A549 (cell line): ENCODE results near the gene CREB5. TPM values are rescaled to one million over a fixed set of nuclear protein-coding genes. Genes with fewer than 3 reads are reported as not detected.
A peak's percentile ranks its signal among the peaks of the same experiment; 100 is the strongest.

Experiments
- ATAC-seq, 2 experiments: fragments of 200-7000 bp in 1 of 2; fragments of >200 bp in 1 of 2; cut with Nextera tagmentation in 1 of 2; cut with Tn5 transposase in 1 of 2; 3 replicates each; pipeline versions ENCODE4 v1.8.0 to v1.9.1; 2018 to 2020; ENCODE audit warnings: mild to moderate bottlenecking in 1 of 2, moderate library complexity in 1 of 2
- CTCF ChIA-PET: fragments of 300-600 bp; sonication (Branson Sonifier 250); formaldehyde crosslinking; extraction: SDS; loops from one replicate; lab custom pipeline; 2021; ENCODE audit warnings: antibody characterized with exemption, inconsistent platforms; lab: Yijun Ruan, JAX
- POLR2A ChIA-PET: fragments of 350-600 bp; formaldehyde crosslinking; extraction: SDS; loops from one replicate; lab custom pipeline; 2021; ENCODE audit warnings: antibody characterized with exemption, inconsistent platforms; lab: Yijun Ruan, JAX
- DNase-seq, 2 experiments: peaks; one replicate each; pipeline versions ENCODE4 v3.0.0 to v3.0.0-alpha.2; 2011 to 2016; ENCODE audit warnings: low read depth in 1 of 2, low spot score in 1 of 2
- FAIRE-seq: peaks from 2 replicates; lab custom pipeline; 2011; peaks lifted over from hg19 to GRCh38; lab: Jason Lieb, UNC
- H3K27ac ChIP-seq, 2 experiments: fragments of >200 bp; sonication (Bioruptor Twin); formaldehyde crosslinking; 3 replicates each; pipeline ENCODE4 v1.5.1; 2016 to 2017
- H3K4me1 ChIP-seq: fragments of >200 bp; sonication (Bioruptor Twin); formaldehyde crosslinking; 3 replicates; pipeline ENCODE4 v1.6.1; 2016
- H3K4me2 ChIP-seq: fragments of >200 bp; sonication (Bioruptor Twin); formaldehyde crosslinking; 3 replicates; pipeline ENCODE4 v1.6.1; 2016
- H3K4me3 ChIP-seq: fragments of >200 bp; sonication (Bioruptor Twin); formaldehyde crosslinking; 3 replicates; pipeline ENCODE4 v1.5.1; 2016
- H3K9me3 ChIP-seq: fragments of >200 bp; sonication (Bioruptor Twin); formaldehyde crosslinking; 3 replicates; pipeline ENCODE4 v1.6.1; 2016
- CBX2 ChIP-seq: fragments of 200-600 bp; sonication (generic); IDR thresholded peaks from 2 replicates; pipeline ENCODE4 v1.6.1; 2016; ENCODE audit warnings: low read depth, mild to moderate bottlenecking, borderline replicate concordance
- CEBPB ChIP-seq, 2 experiments: fragments of >200 bp in 1 of 2; sonication (Bioruptor Twin) in 1 of 2; formaldehyde crosslinking in 1 of 2; IDR thresholded peaks; 2 replicates each; pipeline ENCODE4 v1.6.1; 2012 to 2016
- CHD4 ChIP-seq: fragments of 200-600 bp; sonication (generic); IDR thresholded peaks from 2 replicates; pipeline ENCODE4 v1.6.1; 2016; ENCODE audit warnings: antibody characterized with exemption, mild to moderate bottlenecking, borderline replicate concordance
- EHMT2 ChIP-seq: fragments of 200-600 bp; sonication (generic); IDR thresholded peaks from 2 replicates; pipeline ENCODE4 v1.6.1; 2016; ENCODE audit warnings: antibody characterized with exemption, low read depth, mild to moderate bottlenecking, moderate library complexity
- EP300 ChIP-seq, 2 experiments: fragments of >200 bp; sonication (Bioruptor Twin); formaldehyde crosslinking; IDR thresholded peaks; 2 replicates in 1 of 2; 3 replicates in 1 of 2; pipeline ENCODE4 v1.6.1; 2016 to 2017
- ESRRA ChIP-seq: fragments of 150-350 bp; IDR thresholded peaks from 2 replicates; pipeline ENCODE4 v1.6.1; 2014; ENCODE audit warnings: mild to moderate bottlenecking, low read length, borderline replicate concordance
- FOSB ChIP-seq: fragments of 250-450 bp; sonication (Bioruptor Pico); IDR thresholded peaks from 2 replicates; pipeline ENCODE4 v1.5.0; 2020; ENCODE audit warnings: mild to moderate bottlenecking, moderate library complexity
- GATA3 ChIP-seq: IDR thresholded peaks from 2 replicates; pipeline ENCODE4 v1.6.1; 2012; ENCODE audit warnings: borderline replicate concordance
- HDAC2 ChIP-seq: fragments of 200-600 bp; sonication (generic); IDR thresholded peaks from 2 replicates; pipeline ENCODE4 v1.6.1; 2016
- HEYL ChIP-seq: fragments of 250-450 bp; sonication (Bioruptor Pico); IDR thresholded peaks from 2 replicates; pipeline ENCODE4 v1.8.0; 2021; ENCODE audit warnings: mild to moderate bottlenecking, moderate library complexity
- HOXA7 ChIP-seq: fragments of 250-450 bp; sonication (Bioruptor Pico); IDR thresholded peaks from 2 replicates; pipeline ENCODE4 v1.5.0; 2020; ENCODE audit warnings: mild to moderate bottlenecking, moderate library complexity
- JUNB ChIP-seq: fragments of >200 bp; sonication (Bioruptor Twin); formaldehyde crosslinking; IDR thresholded peaks from 2 replicates; pipeline ENCODE4 v1.6.1; 2016
- KDM5A ChIP-seq: fragments of 200-600 bp; sonication (generic); IDR thresholded peaks from 2 replicates; pipeline ENCODE4 v1.6.1; 2016; ENCODE audit warnings: antibody characterized with exemption, mild to moderate bottlenecking
- MAZ ChIP-seq: fragments of 150-350 bp; IDR thresholded peaks from 2 replicates; pipeline ENCODE4 v1.6.1; 2014; ENCODE audit warnings: antibody characterized with exemption, low read depth, low read length, borderline replicate concordance
- NFE2L2 ChIP-seq: fragments of 150-350 bp; conservative IDR thresholded peaks from 2 replicates; pipeline ENCODE4 v1.6.1; 2014; ENCODE audit warnings: low read length
- NPAS2 ChIP-seq: fragments of 250-450 bp; sonication (Bioruptor Pico); IDR thresholded peaks from 2 replicates; pipeline ENCODE4 v1.8.0; 2022; ENCODE audit warnings: mild to moderate bottlenecking, moderate library complexity, borderline replicate concordance
- POLR2AphosphoS2 ChIP-seq: conservative IDR thresholded peaks from 2 replicates; pipeline ENCODE4 v1.6.1; 2012; ENCODE audit warnings: low read length, improper control_type of control experiment, inconsistent platforms
- RCOR1 ChIP-seq: fragments of 150-350 bp; IDR thresholded peaks from 2 replicates; pipeline ENCODE4 v1.6.1; 2014; ENCODE audit warnings: antibody characterized with exemption, low read length, low read depth
- RNF2 ChIP-seq: fragments of 200-600 bp; sonication (generic); IDR thresholded peaks from 2 replicates; pipeline ENCODE4 v1.6.1; 2016; ENCODE audit warnings: low read depth, mild to moderate bottlenecking, antibody characterized with exemption, moderate library complexity, borderline replicate concordance
- SREBF2 ChIP-seq: fragments of 450-650 bp; IDR thresholded peaks from 2 replicates; pipeline ENCODE4 v1.6.1; 2014; ENCODE audit warnings: mild to moderate bottlenecking, moderate library complexity
- TFCP2L1 ChIP-seq: fragments of 250-450 bp; sonication (Bioruptor Pico); IDR thresholded peaks from 2 replicates; pipeline ENCODE4 v1.5.0; 2021; ENCODE audit warnings: mild to moderate bottlenecking
- TP53 ChIP-seq: fragments of 250-450 bp; sonication (Bioruptor Pico); IDR thresholded peaks from 2 replicates; pipeline ENCODE4 v1.5.0; 2021; ENCODE audit warnings: mild to moderate bottlenecking, moderate library complexity
- ZSCAN20 ChIP-seq: fragments of 250-450 bp; sonication (Bioruptor Pico); IDR thresholded peaks from 2 replicates; pipeline ENCODE4 v1.8.0; 2022; ENCODE audit warnings: mild to moderate bottlenecking, moderate library complexity
- WGBS: methylation state at CpG from one replicate; pipeline ENCODE4 v1.1.6; 2017; ENCODE audit errors: missing lambda C conversion rate; 5-methylcytosine and 5-hydroxymethylcytosine counted together
- polyA plus RNA-seq, 4 experiments: library from polyadenylated mRNA; depleted of rRNA in 3 of 4; stranded (reverse); fragments of >200 nt; fragmentation: RNase III in 1 of 4; extraction: RNeasy Plus Mini Kit Qiagen cat#74134 plus additional on column Dnase treatment in 1 of 4; gene quantifications; 2 replicates in 3 of 4; 3 replicates in 1 of 4; pipeline ENCODE4 v1.2.3, GENCODE V29; 2011 to 2017
- TF ChIP-seq, protein P1 (sequence below): fragments of >200 bp; sonication (Bioruptor Twin); formaldehyde crosslinking; IDR thresholded peaks from 3 replicates; pipeline ENCODE4 v1.5.1; 2016
- TF ChIP-seq, protein P2 (sequence below): fragments of 250-450 bp; sonication (Bioruptor Pico); IDR thresholded peaks from 2 replicates; pipeline ENCODE4 v1.5.0; 2020; ENCODE audit warnings: low read depth, mild to moderate bottlenecking, moderate library complexity
- TF ChIP-seq, protein P3 (sequence below): IDR thresholded peaks from 2 replicates; pipeline ENCODE4 v1.6.1; 2012
- TF ChIP-seq, protein P4 (sequence below): fragments of >200 bp; sonication (Bioruptor Twin); formaldehyde crosslinking; IDR thresholded peaks from 3 replicates; pipeline ENCODE4 v1.6.1; 2016

Gene CREB5
- polyA plus RNA-seq, 2 of the 4 experiments (the other 2 are of a cell fraction) = 0.61 to 1.5 TPM

DNA sequence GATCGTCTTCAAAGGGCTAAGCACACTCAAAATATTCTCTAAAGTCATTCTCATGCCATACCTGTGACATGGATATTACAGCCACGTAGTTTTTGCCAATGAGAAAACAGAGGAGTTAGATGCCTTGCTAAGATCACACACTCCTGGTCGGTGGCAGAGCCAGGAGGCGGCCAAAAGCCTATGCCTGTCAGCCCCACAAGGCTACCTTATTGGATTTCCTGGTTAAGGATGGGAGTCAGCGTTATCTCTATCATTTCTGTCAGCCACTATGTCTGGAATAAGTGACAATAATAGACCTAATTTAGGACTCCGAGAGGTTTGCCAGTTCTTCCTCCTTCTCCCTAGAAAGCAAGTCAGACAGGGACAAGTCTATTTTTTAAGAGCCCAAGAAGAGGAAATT is 295.0 kb downstream of the CREB5 start:
- H3K4me2 ChIP-seq = no peak overlapping the region
- no peak overlapping the region for H3K4me3 ChIP-seq
- H3K9me3 ChIP-seq = no peaks in the 10 kb centered on the region
- TF ChIP-seq NPAS2 = no peak
- TF ChIP-seq FOSB (CRISPR knock-in tag) = no peak
- no peak for TF ChIP-seq HDAC2
- TF ChIP-seq, protein P1, sequence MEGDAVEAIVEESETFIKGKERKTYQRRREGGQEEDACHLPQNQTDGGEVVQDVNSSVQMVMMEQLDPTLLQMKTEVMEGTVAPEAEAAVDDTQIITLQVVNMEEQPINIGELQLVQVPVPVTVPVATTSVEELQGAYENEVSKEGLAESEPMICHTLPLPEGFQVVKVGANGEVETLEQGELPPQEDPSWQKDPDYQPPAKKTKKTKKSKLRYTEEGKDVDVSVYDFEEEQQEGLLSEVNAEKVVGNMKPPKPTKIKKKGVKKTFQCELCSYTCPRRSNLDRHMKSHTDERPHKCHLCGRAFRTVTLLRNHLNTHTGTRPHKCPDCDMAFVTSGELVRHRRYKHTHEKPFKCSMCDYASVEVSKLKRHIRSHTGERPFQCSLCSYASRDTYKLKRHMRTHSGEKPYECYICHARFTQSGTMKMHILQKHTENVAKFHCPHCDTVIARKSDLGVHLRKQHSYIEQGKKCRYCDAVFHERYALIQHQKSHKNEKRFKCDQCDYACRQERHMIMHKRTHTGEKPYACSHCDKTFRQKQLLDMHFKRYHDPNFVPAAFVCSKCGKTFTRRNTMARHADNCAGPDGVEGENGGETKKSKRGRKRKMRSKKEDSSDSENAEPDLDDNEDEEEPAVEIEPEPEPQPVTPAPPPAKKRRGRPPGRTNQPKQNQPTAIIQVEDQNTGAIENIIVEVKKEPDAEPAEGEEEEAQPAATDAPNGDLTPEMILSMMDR = no peak
- ChIA-PET CTCF (no interaction called here), POLR2A (no interaction called here)
- no peaks in the 10 kb centered on the region for H3K4me1 ChIP-seq
- no peak for FAIRE-seq
- no peak overlapping the region for H3K27ac ChIP-seq
- DNase-seq = no peak
- ATAC-seq = no peak
- 53% methylated on average over 6 of the region's 6 CpGs for WGBS

DNA sequence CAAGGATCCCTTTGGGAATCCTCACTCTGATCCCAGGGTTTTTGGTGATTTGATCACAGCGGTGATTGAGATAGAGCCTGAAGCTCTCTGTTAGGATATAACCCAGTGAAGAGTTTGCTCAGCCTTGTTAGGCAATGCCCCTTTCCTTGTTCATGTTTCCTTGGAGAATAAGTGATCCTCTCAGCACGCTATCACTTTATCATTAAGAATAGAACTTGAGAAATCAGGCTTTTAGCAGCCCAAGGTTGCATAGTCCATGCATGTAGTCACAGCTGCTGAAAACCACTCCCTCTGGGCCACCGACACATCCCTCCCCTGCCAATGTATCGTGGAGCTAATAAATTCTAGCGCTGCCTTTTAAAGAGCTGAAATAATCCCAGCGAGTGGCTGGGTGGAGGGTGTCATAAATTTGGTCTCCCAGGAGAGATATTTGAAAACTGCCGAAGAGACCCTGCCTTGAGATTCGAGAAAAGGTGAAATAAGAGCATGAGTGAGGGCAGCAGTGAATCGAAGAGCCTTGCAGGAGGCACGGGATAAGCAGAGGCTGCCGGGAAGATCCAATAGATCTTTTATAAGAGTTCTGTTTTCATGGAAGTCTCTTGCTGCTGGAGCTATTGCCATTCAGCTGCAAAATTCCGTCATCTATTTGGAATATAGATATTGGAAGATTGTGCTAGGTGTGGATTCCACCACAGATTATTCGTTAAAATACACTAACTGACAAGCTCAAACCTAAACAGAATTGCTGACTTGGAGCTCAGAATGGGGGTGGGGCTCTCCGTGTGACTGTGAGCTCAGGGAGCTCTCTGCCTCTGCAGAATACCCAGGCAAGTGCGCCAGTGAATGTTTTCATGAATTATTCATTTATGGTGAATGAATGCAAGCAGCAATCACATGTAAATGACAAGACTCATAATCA is 296.0 kb downstream of the CREB5 start:
- TF ChIP-seq JUNB (no peak), SREBF2 (no peak), MAZ (no peak), ESRRA (no peak), EHMT2 (no peak), HEYL (CRISPR knock-in tag) (no peak), KDM5A (no peak), GATA3 (no peak), CEBPB (IDR thresholded peaks at IDR 0.05) (no peak), RCOR1 (no peak), CHD4 (no peak)
- TF ChIP-seq, protein P2, sequence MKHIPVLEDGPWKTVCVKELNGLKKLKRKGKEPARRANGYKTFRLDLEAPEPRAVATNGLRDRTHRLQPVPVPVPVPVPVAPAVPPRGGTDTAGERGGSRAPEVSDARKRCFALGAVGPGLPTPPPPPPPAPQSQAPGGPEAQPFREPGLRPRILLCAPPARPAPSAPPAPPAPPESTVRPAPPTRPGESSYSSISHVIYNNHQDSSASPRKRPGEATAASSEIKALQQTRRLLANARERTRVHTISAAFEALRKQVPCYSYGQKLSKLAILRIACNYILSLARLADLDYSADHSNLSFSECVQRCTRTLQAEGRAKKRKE (CRISPR knock-in tag) = no peak
- TF ChIP-seq, all 56 proteins: peak for 0
- CTCF ChIA-PET = interaction anchor here (1.0 kb wide), 1 partner anchor 13 kb away, joined by 3 read pairs; no protein-coding TSS in a partner anchor
- FAIRE-seq = no peak
- H3K27ac ChIP-seq = no peak overlapping the region
- no peak for DNase-seq
- WGBS = 43% methylated on average over 15 of the region's 15 CpGs
- no peak overlapping the region for H3K4me3 ChIP-seq
- H3K4me2 ChIP-seq = no peak overlapping the region
- 0 out of 6 replicates have a peak, but pooled peaks of 1 of the 2 experiments have one; percentile 43 for ATAC-seq
- POLR2A ChIA-PET = no interaction called here
- no peaks in the 10 kb centered on the region for H3K4me1 ChIP-seq
- H3K9me3 ChIP-seq = no peaks in the 10 kb centered on the region

DNA sequence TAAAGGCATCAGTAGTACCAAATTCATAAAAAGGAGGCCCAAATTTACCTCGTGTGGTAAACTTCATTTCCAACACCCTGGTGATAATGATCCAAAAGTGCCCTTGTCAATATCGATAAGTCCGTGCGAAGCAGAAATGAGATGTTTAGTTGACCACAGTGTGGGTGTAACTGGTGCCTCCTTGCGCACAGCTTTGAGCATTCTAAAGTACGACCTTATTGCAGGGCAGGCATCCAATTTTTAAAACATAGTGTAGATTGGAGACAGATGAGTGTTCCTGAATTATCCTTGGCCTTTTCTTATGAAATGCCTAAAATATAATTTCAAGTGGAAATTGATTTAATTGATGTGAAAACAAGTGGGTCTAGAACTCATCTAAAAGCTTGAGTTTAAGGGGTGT is 297.4 kb downstream of the CREB5 start:
- no peak overlapping the region for H3K4me2 ChIP-seq
- H3K27ac ChIP-seq = no peak overlapping the region
- no peaks in the 10 kb centered on the region for H3K4me1 ChIP-seq
- DNase-seq = no peak
- no peak for FAIRE-seq
- TF ChIP-seq ZSCAN20 (CRISPR knock-in tag) (no peak), TP53 (CRISPR knock-in tag) (no peak), HDAC2 (no peak), HOXA7 (CRISPR knock-in tag) (no peak), RNF2 (no peak), NPAS2 (no peak), FOSB (CRISPR knock-in tag) (no peak), NFE2L2 (no peak), POLR2AphosphoS2 (no peak), TFCP2L1 (CRISPR knock-in tag) (no peak), RCOR1 (no peak), CBX2 (no peak), EP300 (IDR thresholded peaks at IDR 0.05) (no peak)
- TF ChIP-seq, protein P3, sequence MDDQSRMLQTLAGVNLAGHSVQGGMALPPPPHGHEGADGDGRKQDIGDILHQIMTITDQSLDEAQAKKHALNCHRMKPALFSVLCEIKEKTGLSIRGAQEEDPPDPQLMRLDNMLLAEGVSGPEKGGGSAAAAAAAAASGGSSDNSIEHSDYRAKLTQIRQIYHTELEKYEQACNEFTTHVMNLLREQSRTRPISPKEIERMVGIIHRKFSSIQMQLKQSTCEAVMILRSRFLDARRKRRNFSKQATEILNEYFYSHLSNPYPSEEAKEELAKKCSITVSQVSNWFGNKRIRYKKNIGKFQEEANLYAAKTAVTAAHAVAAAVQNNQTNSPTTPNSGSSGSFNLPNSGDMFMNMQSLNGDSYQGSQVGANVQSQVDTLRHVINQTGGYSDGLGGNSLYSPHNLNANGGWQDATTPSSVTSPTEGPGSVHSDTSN = no peak
- TF ChIP-seq, protein P4, sequence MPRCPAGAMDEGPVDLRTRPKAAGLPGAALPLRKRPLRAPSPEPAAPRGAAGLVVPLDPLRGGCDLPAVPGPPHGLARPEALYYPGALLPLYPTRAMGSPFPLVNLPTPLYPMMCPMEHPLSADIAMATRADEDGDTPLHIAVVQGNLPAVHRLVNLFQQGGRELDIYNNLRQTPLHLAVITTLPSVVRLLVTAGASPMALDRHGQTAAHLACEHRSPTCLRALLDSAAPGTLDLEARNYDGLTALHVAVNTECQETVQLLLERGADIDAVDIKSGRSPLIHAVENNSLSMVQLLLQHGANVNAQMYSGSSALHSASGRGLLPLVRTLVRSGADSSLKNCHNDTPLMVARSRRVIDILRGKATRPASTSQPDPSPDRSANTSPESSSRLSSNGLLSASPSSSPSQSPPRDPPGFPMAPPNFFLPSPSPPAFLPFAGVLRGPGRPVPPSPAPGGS = no peak
- ChIA-PET POLR2A (no interaction called here), CTCF (interaction anchor here (1.2 kb wide), 1 partner anchor 410 kb away, joined by 3 read pairs; no protein-coding TSS in a partner anchor)
- no peaks in the 10 kb centered on the region for H3K9me3 ChIP-seq
- 67% methylated on average over 6 of the region's 6 CpGs for WGBS
- no peak for ATAC-seq
- no peak overlapping the region for H3K4me3 ChIP-seq
